NB4 (cell line): ENCODE measurements around the gene RPS26.

Experiments used
- CTCF ChIP-seq: IDR thresholded peaks from one replicate; pipeline ENCODE4 v1.5.1; 2012; ENCODE audit warnings: low read depth, low read length
- POLR2A ChIP-seq: IDR thresholded peaks from 2 replicates; pipeline ENCODE4 v1.6.1; 2011; ENCODE audit warnings: mild to moderate bottlenecking; ENCODE audit not compliant: insufficient read length; ENCODE audit errors: extremely low read depth
- TF ChIP-seq, protein P1 (sequence below): IDR thresholded peaks from 2 replicates; pipeline ENCODE4 v1.6.1; 2011; ENCODE audit warnings: low read depth, low read length

- no peak for TF ChIP-seq CTCF
- no peak for TF ChIP-seq POLR2A
- TF ChIP-seq, protein P1, sequence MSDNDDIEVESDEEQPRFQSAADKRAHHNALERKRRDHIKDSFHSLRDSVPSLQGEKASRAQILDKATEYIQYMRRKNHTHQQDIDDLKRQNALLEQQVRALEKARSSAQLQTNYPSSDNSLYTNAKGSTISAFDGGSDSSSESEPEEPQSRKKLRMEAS, result no peak
Observed at GRCh38 chr12:56042843-56043242, 1.1 kb downstream of the RPS26 start.
